ENCODE measurements around the gene ACCSL.

The ACCSL gene

DNA sequence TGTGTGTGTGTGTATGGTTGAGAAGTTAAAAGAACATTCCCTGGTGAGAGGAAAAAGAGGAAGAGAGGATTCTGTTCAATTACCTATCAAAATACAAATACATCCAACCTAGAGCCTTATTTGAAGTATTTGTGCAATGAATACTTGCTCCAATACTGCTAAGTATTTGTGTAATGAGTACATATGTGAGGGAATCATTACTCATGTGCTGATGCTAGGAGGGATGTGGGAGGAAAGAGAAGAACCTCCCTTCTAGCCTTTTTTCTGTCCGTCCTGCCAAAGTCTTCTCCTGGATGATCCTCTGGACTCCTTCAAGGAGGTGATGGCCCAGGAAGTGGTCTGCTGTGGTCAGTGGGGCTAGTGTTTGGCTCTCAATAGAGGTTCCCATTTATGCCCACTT lies 36.0 kb upstream of the ACCSL start:
- H3K27ac ChIP-seq = no peak overlapping the region
- TF ChIP-seq, protein P1, sequence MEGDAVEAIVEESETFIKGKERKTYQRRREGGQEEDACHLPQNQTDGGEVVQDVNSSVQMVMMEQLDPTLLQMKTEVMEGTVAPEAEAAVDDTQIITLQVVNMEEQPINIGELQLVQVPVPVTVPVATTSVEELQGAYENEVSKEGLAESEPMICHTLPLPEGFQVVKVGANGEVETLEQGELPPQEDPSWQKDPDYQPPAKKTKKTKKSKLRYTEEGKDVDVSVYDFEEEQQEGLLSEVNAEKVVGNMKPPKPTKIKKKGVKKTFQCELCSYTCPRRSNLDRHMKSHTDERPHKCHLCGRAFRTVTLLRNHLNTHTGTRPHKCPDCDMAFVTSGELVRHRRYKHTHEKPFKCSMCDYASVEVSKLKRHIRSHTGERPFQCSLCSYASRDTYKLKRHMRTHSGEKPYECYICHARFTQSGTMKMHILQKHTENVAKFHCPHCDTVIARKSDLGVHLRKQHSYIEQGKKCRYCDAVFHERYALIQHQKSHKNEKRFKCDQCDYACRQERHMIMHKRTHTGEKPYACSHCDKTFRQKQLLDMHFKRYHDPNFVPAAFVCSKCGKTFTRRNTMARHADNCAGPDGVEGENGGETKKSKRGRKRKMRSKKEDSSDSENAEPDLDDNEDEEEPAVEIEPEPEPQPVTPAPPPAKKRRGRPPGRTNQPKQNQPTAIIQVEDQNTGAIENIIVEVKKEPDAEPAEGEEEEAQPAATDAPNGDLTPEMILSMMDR (IDR thresholded peaks at IDR 0.05) = no peak
- no peak for TF ChIP-seq ZFX (IDR thresholded peaks at IDR 0.05; ENCODE audit: borderline replicate concordance)

DNA sequence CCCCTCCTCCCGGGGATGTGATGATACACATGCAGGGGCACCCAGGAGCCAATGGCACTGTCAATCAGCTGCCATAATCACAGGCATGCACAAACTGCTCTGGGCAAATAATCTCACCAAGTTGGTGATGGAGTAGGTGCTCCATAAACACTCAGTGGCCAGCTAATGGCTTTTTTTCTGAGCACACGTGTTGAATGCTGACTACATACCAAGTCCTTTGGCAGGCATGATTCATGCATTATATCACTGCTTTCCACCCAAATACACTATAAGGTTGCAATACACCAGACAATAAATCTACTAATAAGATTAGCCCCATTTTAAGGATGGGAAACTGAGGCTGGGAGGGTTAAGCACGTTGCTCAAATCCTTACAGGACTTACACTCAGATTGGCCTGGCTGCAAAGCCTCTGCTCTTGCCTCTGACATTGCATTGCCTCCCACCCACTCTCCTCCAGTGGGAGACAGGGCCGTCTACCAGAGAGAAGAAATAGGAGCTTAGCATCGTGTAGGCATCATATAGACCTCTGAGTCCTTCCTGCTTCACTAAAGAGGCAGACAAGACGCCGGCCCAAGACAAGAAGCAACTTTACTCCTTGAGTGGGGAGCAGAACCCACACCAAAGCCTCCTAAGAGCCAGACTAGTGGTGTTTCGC lies 32.7 kb upstream of the ACCSL start:
- TF ChIP-seq, protein P1 (IDR thresholded peaks at IDR 0.05) = no peak
- TF ChIP-seq ZFX (IDR thresholded peaks at IDR 0.05; ENCODE audit: borderline replicate concordance) = no peak
- H3K27ac ChIP-seq = no peak overlapping the region

DNA sequence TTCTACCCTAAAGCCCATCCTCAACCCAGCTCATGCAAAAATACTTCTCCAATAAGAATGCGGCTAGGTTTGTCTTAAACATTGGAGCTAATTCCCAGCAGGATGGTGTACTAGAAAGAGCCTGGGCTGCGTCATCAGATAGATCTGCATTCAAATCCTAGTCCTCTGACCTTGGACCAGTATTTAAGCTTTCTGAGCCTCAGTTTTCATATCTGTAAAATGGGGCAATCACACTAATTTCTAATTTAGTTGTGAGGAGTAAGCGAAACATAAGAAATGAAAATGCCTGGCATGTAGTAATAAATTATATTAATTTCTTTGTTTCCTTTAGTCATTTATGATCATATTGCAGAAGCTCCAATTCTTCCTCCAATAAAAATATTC lies 32.2 kb upstream of the ACCSL start:
- H3K27ac ChIP-seq = no peak overlapping the region
- TF ChIP-seq, protein P1 (IDR thresholded peaks at IDR 0.05) = no peak
- TF ChIP-seq ZFX (IDR thresholded peaks at IDR 0.05; ENCODE audit: borderline replicate concordance) = no peak

DNA sequence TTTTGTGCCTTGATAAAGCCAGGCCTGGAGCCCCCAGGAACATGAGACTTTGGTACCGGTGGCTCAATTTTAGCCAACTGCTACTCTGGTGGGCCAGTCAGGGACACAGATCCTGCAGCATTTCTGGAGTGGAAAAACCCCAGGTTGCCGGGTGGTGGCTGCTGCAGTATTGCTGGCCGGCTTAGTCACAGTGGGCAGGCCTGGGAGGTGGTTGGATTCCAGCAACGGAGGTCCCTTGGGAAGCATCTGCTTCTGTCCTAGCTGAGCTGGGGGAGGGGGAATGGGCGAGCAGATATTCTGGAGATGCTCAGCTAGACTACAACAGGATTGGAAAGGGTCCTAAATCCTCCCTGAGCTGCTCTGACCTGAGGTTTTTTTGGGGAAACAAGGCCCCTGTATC lies 31.6 kb upstream of the ACCSL start:
- H3K27ac ChIP-seq = no peak overlapping the region
- no peak for TF ChIP-seq ZFX (IDR thresholded peaks at IDR 0.05; ENCODE audit: borderline replicate concordance)
- TF ChIP-seq, protein P1 (IDR thresholded peaks at IDR 0.05) = no peak

DNA sequence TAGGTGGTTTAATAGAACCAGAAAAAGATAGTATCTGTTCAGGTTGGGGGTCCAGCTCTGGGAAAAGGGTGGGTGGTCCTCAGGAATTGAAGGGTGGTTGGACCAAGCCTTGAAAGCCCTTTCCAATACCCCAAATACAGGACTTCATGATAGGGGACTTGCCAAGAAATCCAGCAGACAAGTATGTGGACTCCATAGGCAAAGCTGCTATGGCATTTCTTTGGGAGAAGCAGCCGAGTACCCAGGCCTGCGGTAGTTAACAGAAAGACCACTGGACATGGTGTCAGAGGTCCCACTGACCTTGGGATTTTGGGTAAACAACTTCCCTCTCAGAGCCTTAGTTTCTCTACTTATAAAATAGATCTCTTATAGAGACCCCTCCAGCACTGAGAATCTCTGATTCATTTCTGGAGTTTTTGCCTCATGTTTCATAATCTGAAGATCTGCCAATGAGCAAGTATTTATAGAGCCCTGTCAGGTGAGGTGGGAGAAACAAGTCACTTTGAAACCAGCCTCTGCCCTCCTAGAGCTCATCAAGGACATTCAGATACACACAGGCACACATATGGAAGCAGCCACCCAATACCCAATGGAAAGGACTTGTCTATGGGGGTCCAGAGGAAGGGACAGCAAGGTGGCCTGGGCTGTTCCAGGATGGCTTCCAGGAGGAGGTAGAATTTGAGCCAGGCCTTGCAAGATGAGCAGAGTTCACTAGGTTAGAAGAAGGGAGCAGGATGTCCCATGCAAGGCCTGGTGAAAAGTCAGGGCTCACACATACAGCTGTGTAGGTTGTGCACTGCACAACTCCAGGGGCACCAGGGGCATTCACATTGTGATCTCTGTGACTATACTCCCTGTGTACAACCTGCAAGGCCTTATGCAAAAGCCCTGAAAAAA lies 31.0 kb upstream of the ACCSL start:
- TF ChIP-seq, protein P1 (IDR thresholded peaks at IDR 0.05) = no peak
- H3K27ac ChIP-seq = no peak overlapping the region

DNA sequence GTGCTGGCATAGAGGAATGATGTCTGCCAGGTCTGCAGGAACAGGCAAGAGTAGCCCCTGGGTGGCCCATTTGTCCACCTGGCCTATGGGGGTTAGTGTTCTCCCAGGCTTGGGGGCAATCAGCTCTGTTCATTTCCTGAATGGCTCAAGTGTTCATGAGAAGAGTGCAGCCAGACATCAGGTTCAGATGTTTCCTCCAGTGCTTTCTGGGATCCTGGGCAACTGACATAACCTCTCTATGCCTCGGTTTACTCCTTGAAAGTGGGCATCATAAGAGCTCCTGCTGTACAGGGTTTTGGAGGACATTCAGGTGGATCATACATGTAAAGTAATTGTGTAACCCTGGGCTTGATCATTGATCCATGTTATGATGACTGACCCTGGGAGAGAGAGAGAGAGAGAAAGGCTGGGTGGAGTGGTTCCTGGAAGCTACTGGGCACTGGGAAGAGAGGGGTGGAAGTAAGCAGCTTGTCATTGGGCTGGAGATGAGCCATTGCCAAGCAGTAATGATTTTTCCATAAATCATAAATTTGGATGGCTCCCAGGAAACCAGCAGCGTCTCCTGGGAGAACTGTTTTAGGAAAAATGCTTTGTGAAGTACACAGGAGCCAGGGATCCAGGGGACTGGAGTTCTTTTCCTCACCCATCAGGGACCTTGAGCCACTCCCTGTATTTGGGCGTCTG lies 30.2 kb upstream of the ACCSL start:
- H3K27ac ChIP-seq = no peak overlapping the region
- TF ChIP-seq ZFX (IDR thresholded peaks at IDR 0.05; ENCODE audit: borderline replicate concordance) = no peak
- TF ChIP-seq, protein P1 (IDR thresholded peaks at IDR 0.05) = no peak
